HCT116 (cell line): ENCODE data around the gene AGAP5. TPM values are rescaled to one million over a fixed set of nuclear protein-coding genes. Genes with fewer than 3 reads are reported as not detected.

Experiments used
- ATAC-seq: fragments of 200-7000 bp; cut with Tn5 transposase; 2 replicates; pipeline ENCODE4 v1.9.1; 2020; ENCODE audit warnings: mild to moderate bottlenecking, moderate library complexity
- BruUV-seq: library from RNA; stranded (reverse); fragments of 400-500 nt; replicated peaks from 2 replicates; lab custom pipeline; 2021; lab: Mats Ljungman, UMichigan
- CTCF ChIA-PET: fragments of 300-600 bp; sonication (Branson Sonifier 250); formaldehyde crosslinking; loops from one replicate; lab custom pipeline; 2021; ENCODE audit warnings: antibody characterized with exemption; lab: Charles Lee
- POLR2A ChIA-PET: fragments of 300-600, 350-600 bp; sonication (Branson Sonifier 250); formaldehyde crosslinking; loops from one replicate; lab custom pipeline; 2021; ENCODE audit warnings: antibody characterized with exemption; lab: Charles Lee
- RAD21 ChIA-PET, 2 experiments: fragments of 300-600 bp; sonication (Branson Sonifier 250); formaldehyde crosslinking; loops; one replicate each; lab custom pipeline; 2023; ENCODE audit warnings: low total read pairs in 2 of 2; ENCODE audit not compliant: uncharacterized antibody in 2 of 2, unreplicated experiment in 2 of 2, low non-redundant PET in 1 of 2; lab: Charles Lee
- DNase-seq: peaks from one replicate; pipeline ENCODE4 v3.0.0-alpha.2; 2010; ENCODE audit warnings: low read depth, low spot score
- H2AFZ ChIP-seq: fragments of 200-600 bp; shearing (Covaris generic), sonication (generic); 2 replicates; pipeline ENCODE4 v1.6.1; 2017; ENCODE audit warnings: low read depth, mixed run types, mixed read lengths, antibody characterized with exemption, low read length; ENCODE audit not compliant: poor library complexity, severe bottlenecking
- H3K27ac ChIP-seq: 2 replicates; pipeline ENCODE4 v1.5.1; 2012; ENCODE audit warnings: low read depth, low read length
- H3K27me3 ChIP-seq: fragments of 200-600 bp; sonication (generic); 2 replicates; pipeline ENCODE4 v1.6.1; 2016; ENCODE audit warnings: mixed run types, low read length, mixed read lengths; ENCODE audit not compliant: insufficient read depth
- H3K36me3 ChIP-seq, 2 experiments: fragments of 200-500 bp in 1 of 2; fragments of 200-600 bp in 1 of 2; sonication (Bioruptor generic) in 1 of 2; sonication (generic) in 1 of 2; 2 replicates each; pipeline versions ENCODE4 v1.5.1 to v1.6.1; 2014 to 2016; ENCODE audit warnings: low read length in 2 of 2, inconsistent platforms in 1 of 2, mixed read lengths in 1 of 2, mixed run types in 1 of 2; ENCODE audit not compliant: insufficient read depth in 2 of 2, control insufficient read depth in 1 of 2
- H3K4me1 ChIP-seq, 2 experiments: fragments of 200-600 bp in 1 of 2; sonication (generic) in 1 of 2; 2 replicates each; pipeline versions ENCODE4 v1.5.1 to v1.6.1; 2012 to 2017; ENCODE audit warnings: low read length in 2 of 2, inconsistent platforms in 1 of 2, mild to moderate bottlenecking in 1 of 2, mixed read lengths in 1 of 2, mixed run types in 1 of 2, moderate library complexity in 1 of 2; ENCODE audit not compliant: insufficient read depth in 2 of 2, control insufficient read depth in 1 of 2
- H3K4me2 ChIP-seq: fragments of 200-600 bp; sonication (generic); 2 replicates; pipeline ENCODE4 v1.6.1; 2017; ENCODE audit warnings: mixed run types, low read length, mixed read lengths
- H3K4me3 ChIP-seq, 2 experiments: fragments of 200-600 bp in 1 of 2; sonication (generic) in 1 of 2; replicated peaks in 1 of 2; 2 replicates each; pipeline ENCODE4 v1.5.1; 2011 to 2016; ENCODE audit warnings: low read length in 2 of 2, control low read depth in 1 of 2, low read depth in 1 of 2, mild to moderate bottlenecking in 1 of 2, mixed read lengths in 1 of 2, mixed run types in 1 of 2
- H3K79me2 ChIP-seq: fragments of 200-600 bp; sonication (generic); 2 replicates; pipeline ENCODE4 v1.6.1; 2017; ENCODE audit warnings: mild to moderate bottlenecking, mixed run types, low read length, moderate library complexity, mixed read lengths; ENCODE audit not compliant: insufficient read depth
- H3K9ac ChIP-seq: fragments of 200-600 bp; sonication (generic); 2 replicates; pipeline ENCODE4 v1.6.1; 2016; ENCODE audit warnings: low read length, mixed read lengths
- H3K9me2 ChIP-seq: fragments of 200-600 bp; sonication (generic), shearing (Covaris generic); 2 replicates; pipeline ENCODE4 v1.6.1; 2017; ENCODE audit warnings: mixed run types, mild to moderate bottlenecking, moderate library complexity; ENCODE audit not compliant: insufficient read depth
- H3K9me3 ChIP-seq, 2 experiments: fragments of 200-500 bp in 1 of 2; fragments of 200-600 bp in 1 of 2; sonication (Bioruptor generic) in 1 of 2; sonication (generic) in 1 of 2; 2 replicates each; pipeline ENCODE4 v1.6.1; 2014 to 2017; ENCODE audit warnings: low read length in 2 of 2, mixed read lengths in 2 of 2, inconsistent platforms in 1 of 2, low read depth in 1 of 2, mild to moderate bottlenecking in 1 of 2, mixed run types in 1 of 2, moderate library complexity in 1 of 2; ENCODE audit not compliant: control insufficient read depth in 1 of 2, insufficient read depth in 1 of 2
- H4K20me1 ChIP-seq: fragments of 200-600 bp; sonication (generic), shearing (Covaris generic); 2 replicates; pipeline ENCODE4 v1.6.1; 2017; ENCODE audit warnings: mixed run types, mild to moderate bottlenecking, moderate library complexity; ENCODE audit not compliant: insufficient read depth
- ATF3 ChIP-seq: IDR thresholded peaks from 2 replicates; pipeline ENCODE4 v1.6.1; 2012
- SIN3A ChIP-seq: IDR thresholded peaks from 2 replicates; pipeline ENCODE4 v1.6.1; 2012; ENCODE audit warnings: low read depth
- TCF7L2 ChIP-seq: IDR thresholded peaks from 2 replicates; pipeline ENCODE4 v1.7.0; 2011; ENCODE audit warnings: borderline replicate concordance, inconsistent platforms; ENCODE audit not compliant: insufficient read depth, insufficient read length; ENCODE audit errors: extremely low read depth
- ZBTB33 ChIP-seq: IDR thresholded peaks from 2 replicates; pipeline ENCODE4 v1.6.1; 2011; ENCODE audit warnings: mild to moderate bottlenecking, low read length, moderate library complexity; ENCODE audit not compliant: insufficient replicate concordance; ENCODE audit errors: extremely low read depth
- intact Hi-C: fragments of 100-400 bp; cut with micrococcal nuclease; formaldehyde crosslinking; loops from 2 replicates; pipeline ENCODE4 v1.10.0; 2022
- total RNA-seq: library from RNA; stranded (reverse); gene quantifications from one replicate; pipeline ENCODE4 v1.2.1, GENCODE V29; 2021; ENCODE audit not compliant: unreplicated experiment

Gene AGAP5
- total RNA-seq, 1 experiment from 2014 or later = 7.5 TPM

- H3K36me3 ChIP-seq = no peaks in the 10 kb centered on the region
- H3K4me1 ChIP-seq = peaks cover 0 to 7% of the 10 kb centered on the region in 2 experiments; a peak in 3 of 4 replicates
- H2AFZ ChIP-seq = no peak overlapping the region
- POLR2A ChIA-PET = no interaction called here
- RAD21 ChIA-PET = no interaction called here
- TF ChIP-seq ZBTB33 (no peak), ATF3 (no peak), TCF7L2 (no peak), SIN3A (no peak)
- TF ChIP-seq, all 23 proteins: peak for 0
- Histone ChIP-seq H3K79me2 (no peaks in the 10 kb centered on the region), H3K9me2 (no peaks in the 10 kb centered on the region), H4K20me1 (no peaks in the 10 kb centered on the region), H3K9ac (no peak overlapping the region), H3K27me3 (0 out of 2 replicates have a peak, but pooled peaks cover 4% of the 10 kb centered on the region), H3K4me3 (no peak overlapping the region), H3K9me3 (no peaks in the 10 kb centered on the region), H3K27ac (no peak overlapping the region), H3K4me2 (no peak overlapping the region)
- no TSS peak for BruUV-seq
- CTCF ChIA-PET = no interaction called here
- no peak for DNase-seq
- ATAC-seq = no peak
- intact Hi-C loops = no loop called here
Measured at GRCh38 chr10:73649876-73650536, 47.9 kb downstream of the AGAP5 start.
